Adipocyte (in vitro differentiated cells): ENCODE data around the gene SGIP1.
A peak's percentile ranks its signal among the peaks of the same experiment; 100 is the strongest.
"Not testable (repeated sequence)": the region's sequence is repeated elsewhere in the genome, so short reads cannot be mapped to it uniquely, and the experiment has no call there.

Experiments used
- DNase-seq: peaks from one replicate; pipeline ENCODE4 v3.0.0-alpha.2; 2015; ENCODE audit warnings: low read depth
- H3K27me3 ChIP-seq: replicated peaks from 2 replicates; pipeline ENCODE4 v1.7.0; 2013; ENCODE audit warnings: mild to moderate bottlenecking, low read length, moderate library complexity; ENCODE audit not compliant: control insufficient read depth, insufficient read depth
- H3K36me3 ChIP-seq: 2 replicates; pipeline ENCODE4 v1.7.0; 2013; ENCODE audit warnings: low read length, mild to moderate bottlenecking, moderate library complexity; ENCODE audit not compliant: control insufficient read depth, insufficient read depth, severe bottlenecking
- H3K4me1 ChIP-seq: 2 replicates; pipeline ENCODE4 v1.7.0; 2013; ENCODE audit warnings: mild to moderate bottlenecking, low read length, moderate library complexity; ENCODE audit not compliant: control insufficient read depth, insufficient read depth
- H3K4me3 ChIP-seq: 2 replicates; pipeline ENCODE4 v1.7.0; 2013; ENCODE audit warnings: mild to moderate bottlenecking, low read length, moderate library complexity
- H3K9ac ChIP-seq: 2 replicates; pipeline ENCODE4 v1.7.0; 2013; ENCODE audit warnings: mild to moderate bottlenecking, low read length, moderate library complexity
- H3K9me3 ChIP-seq: 2 replicates; pipeline ENCODE4 v1.7.0; 2013; ENCODE audit warnings: mild to moderate bottlenecking, low read length, moderate library complexity; ENCODE audit not compliant: control insufficient read depth

Gene SGIP1

GRCh38 chr1:66704177-66704875 is 170.4 kb downstream of the SGIP1 start:
- Histone ChIP-seq H3K36me3 (no peaks in the 10 kb centered on the region), H3K27me3 (no peaks in the 10 kb centered on the region), H3K4me1 (peaks cover 30% of the 10 kb centered on the region), H3K4me3 (peak overlapping the region; percentile 70), H3K9me3 (no peaks in the 10 kb centered on the region), H3K9ac (peak overlapping the region; percentile 74)
- DNase-seq, result no peak

DNA sequence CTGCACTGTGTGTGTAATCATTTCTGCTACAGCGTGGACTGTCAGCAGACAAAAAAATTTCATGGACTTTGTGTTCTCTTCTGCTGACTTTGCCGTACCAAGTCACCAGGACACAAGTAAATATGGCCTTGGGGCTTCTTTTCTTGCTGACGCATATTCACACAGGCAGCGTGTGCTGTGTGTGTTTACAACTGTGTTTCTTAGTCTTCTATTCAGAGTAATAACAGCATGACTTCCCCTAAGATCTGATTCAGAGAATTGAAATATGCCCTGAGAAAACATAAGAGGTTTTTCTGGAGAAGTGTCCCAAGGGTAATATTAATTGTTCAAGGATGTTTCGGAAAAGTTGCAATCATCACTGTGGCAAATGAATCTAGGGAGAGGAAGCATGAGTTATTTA is 171.2 kb downstream of the SGIP1 start:
- Histone ChIP-seq H3K9ac (peak overlapping the region; percentile 74), H3K27me3 (no peaks in the 10 kb centered on the region), H3K4me3 (peak overlapping the region; percentile 70), H3K4me1 (peaks cover 30% of the 10 kb centered on the region), H3K36me3 (no peaks in the 10 kb centered on the region), H3K9me3 (no peaks in the 10 kb centered on the region)
- DNase-seq, result peak; percentile 55

GRCh38 chr1:66711420-66711819 is 177.5 kb downstream of the SGIP1 start:
- Histone ChIP-seq H3K27me3 (no peaks in the 10 kb centered on the region), H3K36me3 (no peaks in the 10 kb centered on the region), H3K9me3 (no peaks in the 10 kb centered on the region), H3K4me1 (no peaks in the 10 kb centered on the region), H3K4me3 (no peak overlapping the region), H3K9ac (no peak overlapping the region)
- peak; percentile 18 for DNase-seq

GRCh38 chr1:66712839-66713238 is 178.9 kb downstream of the SGIP1 start:
- H3K4me3 ChIP-seq, result no peak overlapping the region
- H3K9me3 ChIP-seq, result no peaks in the 10 kb centered on the region
- no peaks in the 10 kb centered on the region for H3K4me1 ChIP-seq
- no peaks in the 10 kb centered on the region for H3K36me3 ChIP-seq
- H3K9ac ChIP-seq, result no peak overlapping the region
- no peaks in the 10 kb centered on the region for H3K27me3 ChIP-seq
- no peak for DNase-seq

GRCh38 chr1:66723985-66724384 is 190.0 kb downstream of the SGIP1 start:
- H3K27me3 ChIP-seq, result no peaks in the 10 kb centered on the region
- no peaks in the 10 kb centered on the region for H3K36me3 ChIP-seq
- peak; percentile 27 for DNase-seq
- H3K9ac ChIP-seq, result no peak overlapping the region
- H3K4me3 ChIP-seq, result no peak overlapping the region
- peaks cover 20% of the 10 kb centered on the region for H3K4me1 ChIP-seq
- no peaks in the 10 kb centered on the region for H3K9me3 ChIP-seq

DNA sequence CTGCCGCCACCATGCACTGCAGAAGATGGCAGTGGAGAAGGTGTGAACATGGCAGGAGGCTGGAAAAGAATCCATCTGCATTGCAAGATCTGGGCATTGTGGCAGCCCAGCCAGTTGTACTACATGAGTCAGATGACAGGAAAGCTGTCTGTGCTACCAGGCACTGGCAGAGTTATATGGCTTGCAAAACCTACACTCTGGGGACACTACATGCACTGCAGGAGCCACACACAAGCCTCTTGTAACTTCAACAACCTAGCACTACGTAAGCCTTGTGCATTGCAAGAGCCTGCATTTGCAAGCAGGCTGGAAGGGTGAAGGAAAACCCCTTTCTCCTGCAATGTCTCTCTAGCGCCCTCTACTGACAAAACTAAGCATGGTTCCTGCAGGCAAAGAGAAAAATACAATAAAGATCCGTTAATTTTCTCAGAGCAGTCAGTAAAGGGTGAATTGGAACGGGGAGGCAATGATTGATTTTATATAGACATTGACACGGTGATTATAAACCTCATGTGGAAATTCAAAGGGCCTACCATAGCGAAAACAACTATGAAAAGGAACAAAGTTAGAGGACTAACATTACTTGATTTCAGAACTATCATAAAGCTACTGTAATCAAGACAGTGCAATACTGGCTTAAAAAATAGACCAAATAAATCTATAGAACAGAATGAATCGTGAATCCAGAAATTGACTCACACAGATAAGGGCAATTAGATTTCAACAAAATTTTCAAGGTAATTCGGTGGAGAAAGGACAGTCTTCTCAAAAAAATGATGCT is 192.1 kb downstream of the SGIP1 start:
- peaks cover 20% of the 10 kb centered on the region for H3K4me1 ChIP-seq
- H3K9ac ChIP-seq, result peak overlapping the region; percentile 60
- H3K9me3 ChIP-seq, result no peaks in the 10 kb centered on the region
- H3K4me3 ChIP-seq, result no peak overlapping the region
- DNase-seq, result peak; percentile 91
- H3K27me3 ChIP-seq, result no peaks in the 10 kb centered on the region
- H3K36me3 ChIP-seq, result no peaks in the 10 kb centered on the region

- no peaks in the 10 kb centered on the region for H3K9me3 ChIP-seq
- H3K4me3 ChIP-seq, result no peak overlapping the region
- H3K4me1 ChIP-seq, result peaks cover 29% of the 10 kb centered on the region
- H3K27me3 ChIP-seq, result no peaks in the 10 kb centered on the region
- H3K36me3 ChIP-seq, result no peaks in the 10 kb centered on the region
- DNase-seq, result peak; percentile 41
- no peak overlapping the region for H3K9ac ChIP-seq
These were observed 194.1 kb downstream of the SGIP1 start for GRCh38 chr1:66728021-66728420.

- H3K27me3 ChIP-seq, H3K36me3 ChIP-seq, H3K4me3 ChIP-seq, H3K9me3 ChIP-seq, DNase-seq, H3K9ac ChIP-seq: not testable (repeated sequence)
- peaks cover 33% of the 10 kb centered on the region for H3K4me1 ChIP-seq
These were observed 194.8 kb downstream of the SGIP1 start for GRCh38 chr1:66728716-66729115.

DNA sequence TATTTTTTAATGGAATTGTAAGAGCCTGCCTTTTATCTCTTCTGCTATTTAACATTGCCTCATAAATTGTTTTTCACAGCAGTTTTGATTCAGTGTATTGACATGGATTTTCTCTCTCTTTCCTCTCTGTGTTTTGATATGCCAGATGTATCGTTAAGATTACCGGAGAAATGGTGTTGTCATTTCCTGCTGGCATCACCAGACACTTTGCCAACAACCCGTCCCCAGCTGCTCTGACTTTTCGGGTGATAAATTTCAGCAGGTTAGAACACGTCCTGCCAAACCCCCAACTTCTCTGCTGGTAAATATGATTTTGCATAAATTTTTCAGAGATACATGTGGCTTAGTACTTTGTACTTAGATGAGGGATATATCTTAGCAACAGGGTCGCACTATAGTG is 195.2 kb downstream of the SGIP1 start:
- H3K4me3 ChIP-seq, result no peak overlapping the region
- no peaks in the 10 kb centered on the region for H3K27me3 ChIP-seq
- peaks cover 30% of the 10 kb centered on the region for H3K4me1 ChIP-seq
- no peaks in the 10 kb centered on the region for H3K36me3 ChIP-seq
- H3K9ac ChIP-seq, result no peak overlapping the region
- no peak for DNase-seq
- H3K9me3 ChIP-seq, result no peaks in the 10 kb centered on the region

- no peak overlapping the region for H3K4me3 ChIP-seq
- peaks cover 29% of the 10 kb centered on the region for H3K4me1 ChIP-seq
- no peak for DNase-seq
- no peaks in the 10 kb centered on the region for H3K27me3 ChIP-seq
- H3K9ac ChIP-seq, result no peak overlapping the region
- no peaks in the 10 kb centered on the region for H3K9me3 ChIP-seq
- no peaks in the 10 kb centered on the region for H3K36me3 ChIP-seq
These were observed 195.6 kb downstream of the SGIP1 start for GRCh38 chr1:66729523-66729922.

GRCh38 chr1:66730462-66730861 is 196.5 kb downstream of the SGIP1 start:
- Histone ChIP-seq H3K4me3 (no peak overlapping the region), H3K36me3 (no peaks in the 10 kb centered on the region), H3K27me3 (no peaks in the 10 kb centered on the region), H3K4me1 (peaks cover 29% of the 10 kb centered on the region), H3K9me3 (no peaks in the 10 kb centered on the region), H3K9ac (no peak overlapping the region)
- DNase-seq, result no peak
